ENCODE measurements around the gene TMEM108. TPM values are rescaled to one million over a fixed set of nuclear protein-coding genes. Genes with fewer than 3 reads are reported as not detected.

Gene TMEM108
- total RNA-seq, 1 experiment from 2014 or later: not detected

DNA sequence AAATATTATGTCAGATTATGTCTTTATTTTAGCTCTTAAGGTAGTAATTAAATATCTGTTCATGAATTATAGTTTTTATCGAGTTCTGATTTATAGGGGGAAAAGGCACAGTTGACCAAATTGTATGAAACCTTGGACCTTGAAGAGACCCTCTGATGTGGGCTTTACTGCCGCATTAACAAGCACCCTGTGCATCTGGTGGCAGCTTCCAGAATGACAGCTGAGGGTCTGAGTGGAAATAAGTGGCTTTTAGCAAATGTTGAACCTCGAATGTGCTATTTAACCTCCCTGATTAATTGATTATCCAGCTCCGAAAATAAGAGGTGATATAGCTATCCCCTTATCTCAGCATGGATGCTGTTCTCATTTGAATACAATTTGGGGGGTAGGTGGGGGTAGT lies 87.0 kb downstream of the TMEM108 start:
- ChIA-PET POLR2A (interaction anchor here (0.7 kb wide), 1 partner anchor 11 kb away, joined by 3 read pairs; no protein-coding TSS in a partner anchor), CTCF (no interaction called here)

DNA sequence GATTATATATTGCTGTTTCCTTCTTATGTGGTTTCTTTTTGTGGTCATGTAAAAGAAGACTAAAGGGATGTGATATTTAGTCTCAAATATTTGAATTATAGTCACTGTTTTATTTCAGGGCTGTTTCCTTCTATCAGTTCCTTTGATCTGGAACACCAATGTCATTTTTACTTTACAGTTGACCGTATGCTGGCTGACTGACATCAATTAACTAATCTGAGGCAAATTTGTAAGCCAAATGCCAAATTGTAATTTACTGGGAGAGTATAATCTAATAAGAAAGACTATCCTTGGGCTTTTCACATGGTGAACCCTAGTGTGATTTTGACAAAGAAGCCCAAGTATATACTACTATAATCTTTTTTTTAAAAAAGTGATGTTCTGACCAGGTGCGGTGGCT lies 87.6 kb downstream of the TMEM108 start:
- no peaks in the 10 kb centered on the region for H3K9me3 Mint-ChIP-seq (ENCODE audit: unreplicated experiment)
- no peaks in the 10 kb centered on the region for H3K4me1 Mint-ChIP-seq (ENCODE audit: insufficient read depth, unreplicated experiment)
- H3K4me3 Mint-ChIP-seq (ENCODE audit: unreplicated experiment): no peak overlapping the region
- ChIA-PET CTCF (no interaction called here), POLR2A (no interaction called here)
- no TSS peak for BruUV-seq (replicated peaks)
- DNase-seq (ENCODE audit: unreplicated experiment): no peak
- peaks cover 12% of the 10 kb centered on the region for H3K27me3 Mint-ChIP-seq (ENCODE audit: insufficient read depth, unreplicated experiment)
- TF ChIP-seq, protein P1, sequence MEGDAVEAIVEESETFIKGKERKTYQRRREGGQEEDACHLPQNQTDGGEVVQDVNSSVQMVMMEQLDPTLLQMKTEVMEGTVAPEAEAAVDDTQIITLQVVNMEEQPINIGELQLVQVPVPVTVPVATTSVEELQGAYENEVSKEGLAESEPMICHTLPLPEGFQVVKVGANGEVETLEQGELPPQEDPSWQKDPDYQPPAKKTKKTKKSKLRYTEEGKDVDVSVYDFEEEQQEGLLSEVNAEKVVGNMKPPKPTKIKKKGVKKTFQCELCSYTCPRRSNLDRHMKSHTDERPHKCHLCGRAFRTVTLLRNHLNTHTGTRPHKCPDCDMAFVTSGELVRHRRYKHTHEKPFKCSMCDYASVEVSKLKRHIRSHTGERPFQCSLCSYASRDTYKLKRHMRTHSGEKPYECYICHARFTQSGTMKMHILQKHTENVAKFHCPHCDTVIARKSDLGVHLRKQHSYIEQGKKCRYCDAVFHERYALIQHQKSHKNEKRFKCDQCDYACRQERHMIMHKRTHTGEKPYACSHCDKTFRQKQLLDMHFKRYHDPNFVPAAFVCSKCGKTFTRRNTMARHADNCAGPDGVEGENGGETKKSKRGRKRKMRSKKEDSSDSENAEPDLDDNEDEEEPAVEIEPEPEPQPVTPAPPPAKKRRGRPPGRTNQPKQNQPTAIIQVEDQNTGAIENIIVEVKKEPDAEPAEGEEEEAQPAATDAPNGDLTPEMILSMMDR (IDR thresholded peaks at IDR 0.05; ENCODE audit: unreplicated experiment): no peak
- intact Hi-C loops (cut with micrococcal nuclease): no loop called here
- no peaks in the 10 kb centered on the region for H3K36me3 Mint-ChIP-seq (ENCODE audit: insufficient read depth, unreplicated experiment)
- H3K27ac Mint-ChIP-seq (ENCODE audit: low read depth, unreplicated experiment): no peak overlapping the region

More for the DNA sequence above, 87.0 kb downstream of the TMEM108 start:
- DNase-seq (ENCODE audit: unreplicated experiment): no peak
- Mint-ChIP-seq H3K9me3 (ENCODE audit: unreplicated experiment) (no peaks in the 10 kb centered on the region), H3K27me3 (ENCODE audit: insufficient read depth, unreplicated experiment) (peaks cover 12% of the 10 kb centered on the region), H3K4me1 (ENCODE audit: insufficient read depth, unreplicated experiment) (no peaks in the 10 kb centered on the region), H3K36me3 (ENCODE audit: insufficient read depth, unreplicated experiment) (no peaks in the 10 kb centered on the region), H3K4me3 (ENCODE audit: unreplicated experiment) (no peak overlapping the region), H3K27ac (ENCODE audit: low read depth, unreplicated experiment) (no peak overlapping the region)
- no TSS peak for BruUV-seq (replicated peaks)
- intact Hi-C loops (cut with micrococcal nuclease): no loop called here
- TF ChIP-seq, protein P1 (IDR thresholded peaks at IDR 0.05; ENCODE audit: unreplicated experiment): no peak

DNA sequence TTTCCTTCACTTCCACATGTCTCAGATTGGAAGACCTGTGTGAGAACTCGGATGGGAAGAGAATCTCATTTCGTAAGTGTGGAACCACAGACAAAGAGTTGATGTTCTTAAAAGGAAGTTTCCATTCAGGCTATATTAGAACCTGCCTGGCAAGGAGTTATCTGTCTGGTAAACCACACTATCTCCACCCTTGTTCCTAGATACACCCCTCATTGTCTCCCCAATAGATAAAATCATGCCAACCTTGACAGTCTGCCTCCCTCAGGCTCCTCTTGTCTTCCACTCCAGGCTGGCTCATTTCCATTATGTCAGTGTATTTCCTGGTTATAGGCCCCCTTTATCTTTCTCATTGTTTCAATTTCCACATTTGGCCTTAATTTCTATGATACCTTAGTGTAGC lies 89.2 kb downstream of the TMEM108 start:
- no TSS peak for BruUV-seq (replicated peaks)
- Mint-ChIP-seq H3K27ac (ENCODE audit: low read depth, unreplicated experiment) (no peak overlapping the region), H3K4me1 (ENCODE audit: insufficient read depth, unreplicated experiment) (no peaks in the 10 kb centered on the region), H3K9me3 (ENCODE audit: unreplicated experiment) (no peaks in the 10 kb centered on the region), H3K36me3 (ENCODE audit: insufficient read depth, unreplicated experiment) (no peaks in the 10 kb centered on the region), H3K27me3 (ENCODE audit: insufficient read depth, unreplicated experiment) (peaks cover 12% of the 10 kb centered on the region), H3K4me3 (ENCODE audit: unreplicated experiment) (no peak overlapping the region)
- CTCF ChIA-PET: no interaction called here
- DNase-seq (ENCODE audit: unreplicated experiment): no peak
- intact Hi-C loops (cut with micrococcal nuclease): no loop called here
- POLR2A ChIA-PET: no interaction called here
- TF ChIP-seq, protein P1 (IDR thresholded peaks at IDR 0.05; ENCODE audit: unreplicated experiment): no peak

DNA sequence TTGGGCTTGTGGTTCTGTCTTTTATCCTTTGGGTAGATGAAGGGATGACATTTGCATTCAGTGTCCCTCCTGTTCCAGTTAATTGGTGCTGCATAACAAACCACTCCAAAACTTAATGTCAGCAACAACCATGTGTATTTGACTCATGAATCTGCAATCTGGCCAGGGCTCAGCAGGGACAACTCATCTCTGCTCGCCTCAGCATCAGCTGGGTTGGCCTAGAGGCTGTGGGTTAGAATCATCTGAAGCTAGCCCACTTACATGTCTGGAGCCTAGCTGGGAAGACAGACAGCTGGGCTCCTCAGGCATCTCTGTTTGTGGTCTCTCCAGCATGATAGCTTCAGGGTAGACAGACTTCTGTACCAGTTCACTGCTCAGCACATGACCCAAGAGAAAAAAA lies 92.0 kb downstream of the TMEM108 start:
- H3K27ac Mint-ChIP-seq (ENCODE audit: low read depth, unreplicated experiment): no peak overlapping the region
- H3K9me3 Mint-ChIP-seq (ENCODE audit: unreplicated experiment): no peaks in the 10 kb centered on the region
- BruUV-seq (replicated peaks): no TSS peak
- H3K36me3 Mint-ChIP-seq (ENCODE audit: insufficient read depth, unreplicated experiment): no peaks in the 10 kb centered on the region
- DNase-seq (ENCODE audit: unreplicated experiment): no peak
- TF ChIP-seq, protein P1 (IDR thresholded peaks at IDR 0.05; ENCODE audit: unreplicated experiment): no peak
- H3K4me3 Mint-ChIP-seq (ENCODE audit: unreplicated experiment): no peak overlapping the region
- POLR2A ChIA-PET: no interaction called here
- H3K27me3 Mint-ChIP-seq (ENCODE audit: insufficient read depth, unreplicated experiment): peaks cover 9% of the 10 kb centered on the region
- H3K4me1 Mint-ChIP-seq (ENCODE audit: insufficient read depth, unreplicated experiment): no peaks in the 10 kb centered on the region
- CTCF ChIA-PET: interaction anchor here (0.6 to 0.9 kb wide), 2 partner anchors 50 to 393 kb away, joined by 3 read pairs; no protein-coding TSS in a partner anchor
- intact Hi-C loops (cut with micrococcal nuclease): loop anchor here (10.0 kb wide), 1 partner anchor 255 kb away; no protein-coding TSS in a partner anchor
